ENCODE results near the gene GRHL3.

The GRHL3 gene

DNA sequence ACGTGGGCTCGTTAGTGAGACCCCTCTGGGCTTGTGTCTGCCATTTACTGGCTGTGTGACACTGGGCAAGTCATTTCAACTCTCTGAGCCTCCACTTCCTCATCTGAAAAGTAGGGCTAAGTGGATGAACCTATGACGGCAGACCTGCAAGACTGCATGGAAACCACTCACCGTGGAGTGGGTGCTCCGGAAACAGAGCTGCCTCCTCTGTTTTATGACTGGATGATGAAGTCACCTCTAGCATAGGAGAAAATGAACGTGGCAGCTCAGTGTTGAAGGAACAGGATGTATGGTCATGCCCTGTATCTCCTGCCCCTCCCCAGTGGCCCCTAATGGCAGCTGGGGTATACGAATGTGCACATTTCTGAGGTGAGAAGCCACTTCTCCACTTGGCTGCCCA is 53.9 kb downstream of the GRHL3 start:
- no peak for DNase-seq (ENCODE audit: low read depth in 2 of 2)

GRCh38 chr1:24373710-24374109 is 54.6 kb downstream of the GRHL3 start:
- DNase-seq (ENCODE audit: low read depth in 2 of 2) = no peak

GRCh38 chr1:24374891-24375786 is 56.0 kb downstream of the GRHL3 start:
- no peak for DNase-seq (ENCODE audit: low read depth in 2 of 2)

DNA sequence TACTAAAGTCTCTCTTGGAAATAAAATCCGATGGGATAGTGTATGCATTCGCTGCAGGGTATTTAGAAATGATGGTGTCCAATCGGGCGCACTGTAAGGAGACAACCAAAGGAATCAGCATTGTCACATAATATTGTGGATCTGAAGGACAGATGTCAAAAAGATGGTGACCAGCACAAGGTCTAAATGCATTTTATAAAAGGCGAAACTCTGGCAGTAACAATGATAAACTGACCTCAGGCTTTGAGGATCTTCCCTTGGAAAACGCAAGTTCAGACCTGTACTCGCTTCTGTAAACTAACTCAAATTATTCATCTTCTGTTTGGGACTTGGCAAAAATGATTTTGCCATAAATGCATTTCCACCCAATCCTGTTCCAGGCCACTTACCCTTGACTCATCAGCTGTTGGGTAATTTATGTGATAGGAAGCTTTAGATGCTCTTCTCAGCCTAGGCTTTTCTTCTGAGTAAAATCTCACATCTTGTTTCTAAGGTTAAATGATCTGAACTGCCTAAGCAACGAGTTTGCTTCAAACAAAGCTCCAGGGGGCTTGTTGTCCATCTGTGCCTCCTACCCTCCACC is 60.7 kb downstream of the GRHL3 start:
- no peak for DNase-seq (ENCODE audit: low read depth in 2 of 2)

GRCh38 chr1:24380508-24380907 is 61.4 kb downstream of the GRHL3 start:
- DNase-seq (ENCODE audit: low read depth in 2 of 2) = no peak

DNA sequence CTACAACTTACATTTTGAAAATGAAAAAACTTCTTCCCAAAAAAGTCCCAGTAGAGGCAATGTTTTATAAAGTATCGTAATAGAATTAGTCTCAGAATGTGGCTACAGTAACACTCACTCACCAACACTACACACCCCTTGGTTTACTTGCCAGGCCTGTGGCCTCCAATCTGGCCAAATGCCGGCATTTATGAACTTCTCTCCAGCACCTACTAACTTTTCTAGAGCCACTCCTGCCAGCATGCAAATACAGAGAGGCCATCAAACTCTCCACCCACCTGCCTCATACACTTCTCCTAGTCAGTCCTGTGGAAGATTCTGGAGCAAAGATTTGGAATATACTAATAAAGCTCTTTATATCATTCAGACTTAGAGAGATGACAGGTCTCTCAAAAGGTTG is 62.1 kb downstream of the GRHL3 start:
- DNase-seq (ENCODE audit: low read depth in 2 of 2) = no peak

GRCh38 chr1:24382165-24382577 is 63.0 kb downstream of the GRHL3 start:
- no peak for DNase-seq (ENCODE audit: low read depth in 2 of 2)

GRCh38 chr1:24383381-24383940 is 64.3 kb downstream of the GRHL3 start:
- DNase-seq (ENCODE audit: low read depth in 2 of 2) = no peak

- DNase-seq (ENCODE audit: low read depth in 2 of 2) = peak in 1 of 2 donors; percentile 42
Observed at GRCh38 chr1:24384251-24385090, 65.3 kb downstream of the GRHL3 start.

GRCh38 chr1:24385160-24385940 is 66.2 kb downstream of the GRHL3 start:
- no peak for DNase-seq (ENCODE audit: low read depth in 2 of 2)

- no peak for DNase-seq (ENCODE audit: low read depth in 2 of 2)
Observed at GRCh38 chr1:24386241-24386640, 67.1 kb downstream of the GRHL3 start.

DNA sequence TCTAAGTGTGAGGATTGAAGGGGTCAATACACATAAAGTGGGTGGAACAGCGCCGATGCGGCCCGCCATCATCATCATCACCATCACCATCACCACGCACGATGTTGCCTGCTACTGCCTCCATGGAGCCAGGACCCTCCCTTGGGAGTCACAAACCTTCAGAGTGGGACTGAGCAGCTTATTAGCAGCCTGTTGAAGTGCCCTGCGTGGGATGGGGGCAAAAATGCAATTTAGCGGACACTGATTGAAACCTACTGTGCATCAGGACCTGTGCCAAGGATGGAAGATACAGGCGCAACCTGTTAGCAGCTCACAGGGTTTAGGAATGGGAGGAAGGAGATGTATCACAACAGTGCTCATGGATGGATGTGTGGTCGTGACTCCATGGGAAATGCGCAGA is 67.8 kb downstream of the GRHL3 start:
- DNase-seq (ENCODE audit: low read depth in 2 of 2) = no peak

- DNase-seq (ENCODE audit: low read depth in 2 of 2) = no peak
Observed at GRCh38 chr1:24387636-24388175, 68.5 kb downstream of the GRHL3 start.

GRCh38 chr1:24388331-24388885 is 69.3 kb downstream of the GRHL3 start:
- DNase-seq (ENCODE audit: low read depth in 2 of 2) = no peak

GRCh38 chr1:24389231-24389678 is 70.1 kb downstream of the GRHL3 start:
- DNase-seq (ENCODE audit: low read depth in 2 of 2) = no peak

DNA sequence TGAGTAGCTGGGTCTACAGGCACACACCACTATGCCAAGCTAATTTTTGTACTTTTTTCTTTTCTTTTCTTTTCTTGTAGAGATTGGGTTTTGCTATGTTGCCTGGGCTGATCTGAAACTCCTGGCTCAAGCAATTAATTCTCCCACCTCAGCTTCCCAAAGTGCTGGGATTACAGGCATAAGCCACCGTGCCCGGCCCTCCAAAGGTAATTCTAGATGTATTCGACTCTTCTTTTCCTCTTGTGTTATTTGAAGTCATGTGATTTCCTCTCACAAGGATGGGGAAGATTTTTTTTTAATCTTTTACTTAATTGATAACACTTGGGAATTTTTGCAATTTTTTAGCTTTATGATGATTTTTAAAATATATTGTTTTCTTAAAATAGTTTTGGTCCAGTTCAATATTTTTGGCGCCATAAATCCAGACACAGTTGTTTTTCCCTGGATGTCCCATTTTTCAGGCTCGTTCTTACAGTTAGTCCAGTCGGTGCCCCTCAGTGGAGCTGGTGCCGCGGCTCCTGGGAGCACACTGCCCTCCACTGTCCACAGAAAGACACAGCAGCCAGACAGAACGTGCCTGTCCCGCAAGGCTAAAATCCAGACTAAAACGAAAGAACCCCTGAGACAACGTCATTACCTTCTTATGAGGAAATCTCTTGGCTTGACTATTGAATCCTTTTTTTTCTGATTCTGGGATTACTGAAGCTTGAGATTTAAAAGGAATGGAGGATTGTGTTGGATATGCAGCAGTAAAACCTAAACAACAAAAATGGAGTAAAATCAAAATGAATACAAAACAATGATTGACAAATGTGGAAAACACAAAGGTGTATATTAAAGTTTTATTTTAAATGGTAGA is 72.0 kb downstream of the GRHL3 start:
- peak in 1 of 2 donors; percentile 45 for DNase-seq (ENCODE audit: low read depth in 2 of 2)

DNA sequence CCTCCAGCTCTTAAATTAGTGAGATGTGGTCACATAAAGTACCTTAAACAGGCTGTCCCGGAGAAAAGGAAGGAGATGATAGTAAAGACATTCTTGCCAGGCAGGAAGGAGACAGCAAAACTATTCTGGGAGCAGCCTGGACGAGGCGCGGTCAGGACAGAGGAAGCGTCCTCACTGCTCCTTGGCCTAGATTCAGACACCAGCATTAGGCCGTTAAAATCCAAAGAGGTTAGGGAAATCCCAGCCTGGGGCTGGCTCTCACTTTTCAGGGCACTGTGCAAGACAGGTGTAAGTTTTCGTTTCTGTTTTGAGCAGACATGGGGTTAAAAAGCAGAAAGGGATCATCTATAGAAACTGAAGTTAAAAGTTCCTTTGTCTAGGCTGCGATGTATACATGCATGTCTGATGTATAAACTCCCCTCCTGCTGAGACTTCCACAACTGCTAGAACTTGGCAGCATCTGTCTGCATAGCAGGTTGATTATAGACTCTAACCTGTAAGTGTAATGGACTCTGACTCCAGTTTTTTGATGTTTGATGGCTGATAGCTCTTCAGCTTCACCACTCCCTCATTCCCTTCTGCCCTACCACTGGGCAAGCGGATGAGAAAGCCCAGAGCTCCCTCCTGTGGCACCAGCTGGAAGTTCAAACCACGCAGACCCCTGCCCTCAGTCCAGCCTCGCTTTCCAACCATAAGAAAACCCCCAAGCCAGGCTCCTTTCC is 72.9 kb downstream of the GRHL3 start:
- DNase-seq (ENCODE audit: low read depth in 2 of 2) = no peak

GRCh38 chr1:24392604-24392946 is 73.4 kb downstream of the GRHL3 start:
- no peak for DNase-seq (ENCODE audit: low read depth in 2 of 2)

All from activated CD4-positive, alpha-beta T cell treated with anti-CD3 and anti-CD28 coated beads for 24 hours (primary cell).